Islet precursor cell (in vitro differentiated cells): ENCODE results near the gene ALDH1A1.
A peak's percentile ranks its signal among the peaks of the same experiment; 100 is the strongest.

Source experiments
- DNase-seq: peaks from one replicate; pipeline ENCODE4 v3.0.0-alpha.2; 2018

Gene ALDH1A1

DNA sequence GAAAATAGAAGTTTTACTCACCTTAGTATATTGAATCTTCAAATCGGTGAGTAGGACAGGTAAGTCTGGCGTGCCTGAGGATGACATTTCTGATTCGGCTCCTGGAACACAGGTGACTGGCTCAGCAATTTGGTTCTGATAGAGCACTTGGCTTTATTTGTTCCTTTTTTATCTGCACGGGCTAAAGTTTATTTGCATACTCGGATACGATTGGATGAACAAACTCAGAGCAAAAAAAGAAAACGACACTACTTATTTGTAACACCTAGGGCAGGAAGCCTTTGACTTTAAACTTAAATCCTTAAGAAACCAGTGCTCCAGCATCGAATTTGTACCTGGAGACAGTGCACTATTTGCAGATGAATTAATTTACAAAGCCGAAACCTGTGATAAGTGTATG is at the start of gene ALDH1A1:
TSS of gene ALDH1A1 (minus strand) at position 140 of the 400 bp plus-strand sequence. CDS start at position 87, 53 bp downstream.
- no peak for DNase-seq

DNA sequence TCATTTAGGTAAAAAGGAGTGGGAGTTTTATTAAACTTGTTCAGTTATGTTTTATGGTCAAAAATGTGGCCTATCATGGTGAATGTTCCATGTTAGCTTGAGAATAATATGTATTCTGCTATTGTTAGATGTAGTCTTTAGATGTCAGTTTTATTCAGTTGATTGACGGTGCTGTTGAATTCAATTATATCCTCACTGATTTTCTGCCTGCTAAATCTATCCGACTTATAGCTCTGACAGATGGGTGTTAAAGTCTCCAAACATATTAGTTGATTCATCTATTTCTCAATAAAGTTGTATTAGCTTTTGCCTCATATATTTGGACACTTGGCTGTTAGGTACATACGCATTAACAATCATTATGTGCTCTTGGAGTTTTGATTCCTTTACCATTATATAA is 49.0 kb upstream of the ALDH1A1 start:
- no peak for DNase-seq

DNA sequence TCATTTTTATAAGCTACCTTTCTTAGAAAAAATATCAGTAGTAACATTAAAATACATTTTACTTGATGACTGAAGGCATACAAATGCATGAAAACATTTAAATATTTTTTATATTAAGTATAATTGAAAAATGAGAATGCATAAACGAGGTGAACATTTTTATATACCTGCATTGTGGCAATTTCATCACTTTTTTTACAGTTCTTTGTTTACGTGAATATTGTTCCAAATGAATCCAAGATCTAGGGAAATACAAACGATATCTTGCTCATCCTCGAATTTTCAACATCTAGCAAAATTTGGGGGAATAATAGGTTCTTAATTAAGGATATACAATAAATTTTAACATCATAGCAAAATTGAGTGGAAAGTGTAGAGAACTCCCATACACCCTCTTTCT is 45.5 kb upstream of the ALDH1A1 start:
- no peak for DNase-seq

DNA sequence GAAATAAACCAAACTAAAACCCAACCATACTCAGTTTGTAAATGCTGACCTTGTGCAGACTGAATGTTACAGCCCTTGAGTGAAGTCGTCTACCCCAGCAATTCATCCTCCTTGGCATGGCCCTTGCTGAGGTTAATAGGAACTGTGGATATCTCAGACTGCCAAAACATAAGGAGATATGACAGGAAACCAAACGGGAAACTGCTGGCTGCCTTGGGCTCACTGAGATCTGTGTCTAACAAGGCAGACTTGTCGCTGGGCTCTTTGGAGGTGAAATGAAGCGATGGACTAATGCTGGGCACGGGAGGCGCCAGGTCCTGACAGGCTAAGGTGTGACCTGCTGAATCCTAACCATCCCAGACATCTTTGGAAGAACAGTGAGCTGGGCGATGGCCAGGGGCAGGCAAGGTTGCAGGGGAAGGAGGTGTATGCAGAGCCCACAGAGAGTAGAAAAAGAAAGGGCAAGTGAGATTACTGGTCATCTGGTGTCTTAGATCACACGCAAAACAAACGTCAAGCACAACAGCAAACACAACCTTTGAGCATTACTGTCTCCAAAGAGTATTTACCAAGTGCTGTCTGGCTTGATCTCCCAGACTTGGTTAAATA is 44.6 kb upstream of the ALDH1A1 start:
- no peak for DNase-seq

DNA sequence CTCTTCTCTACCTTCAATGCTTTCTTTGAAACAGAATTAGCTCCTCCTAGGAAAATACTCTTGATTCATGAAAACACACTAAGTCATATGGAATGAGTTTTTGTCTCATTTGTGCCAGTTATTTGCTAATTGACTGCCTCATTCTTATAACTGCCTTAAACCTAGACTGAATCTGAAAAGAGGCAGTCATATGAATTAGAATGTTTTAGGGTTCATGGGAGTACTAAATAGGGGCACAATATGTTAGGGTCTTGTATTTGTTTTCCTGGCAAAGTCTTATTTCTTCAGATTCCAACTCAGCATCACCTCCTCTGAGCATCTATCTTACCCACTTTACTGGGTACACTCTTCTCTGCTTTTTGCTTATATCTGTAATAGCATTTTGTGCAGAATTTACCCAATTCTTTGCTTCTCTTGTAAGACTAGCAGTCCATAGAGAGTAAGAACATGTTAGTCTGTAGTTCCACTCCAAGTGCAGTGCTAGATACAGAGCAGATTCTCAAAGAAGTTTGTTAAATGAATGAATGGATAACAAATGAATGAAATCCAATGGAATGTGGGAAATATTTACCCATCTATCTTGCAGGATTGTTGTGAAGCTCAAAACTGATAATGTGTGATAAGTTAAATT is 43.9 kb upstream of the ALDH1A1 start:
- no peak for DNase-seq

DNA sequence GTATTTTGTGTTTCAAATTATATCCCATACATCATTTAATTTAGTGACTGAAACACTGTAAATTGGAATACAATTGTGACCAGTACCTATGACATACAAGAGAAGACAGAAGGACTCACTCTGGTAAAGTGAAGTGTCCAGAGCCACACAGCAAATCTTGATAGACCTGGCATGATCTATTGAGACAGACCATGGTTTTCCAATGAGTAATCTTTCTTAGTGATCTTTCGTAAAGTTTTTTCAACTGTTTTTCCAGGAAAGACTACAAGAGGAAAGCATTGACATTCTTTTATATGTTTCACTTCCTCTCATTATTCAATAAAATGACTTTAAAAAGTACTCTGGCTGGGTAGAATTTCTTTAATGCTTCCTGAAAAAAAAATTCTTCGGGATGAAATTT is 43.3 kb upstream of the ALDH1A1 start:
- no peak for DNase-seq

DNA sequence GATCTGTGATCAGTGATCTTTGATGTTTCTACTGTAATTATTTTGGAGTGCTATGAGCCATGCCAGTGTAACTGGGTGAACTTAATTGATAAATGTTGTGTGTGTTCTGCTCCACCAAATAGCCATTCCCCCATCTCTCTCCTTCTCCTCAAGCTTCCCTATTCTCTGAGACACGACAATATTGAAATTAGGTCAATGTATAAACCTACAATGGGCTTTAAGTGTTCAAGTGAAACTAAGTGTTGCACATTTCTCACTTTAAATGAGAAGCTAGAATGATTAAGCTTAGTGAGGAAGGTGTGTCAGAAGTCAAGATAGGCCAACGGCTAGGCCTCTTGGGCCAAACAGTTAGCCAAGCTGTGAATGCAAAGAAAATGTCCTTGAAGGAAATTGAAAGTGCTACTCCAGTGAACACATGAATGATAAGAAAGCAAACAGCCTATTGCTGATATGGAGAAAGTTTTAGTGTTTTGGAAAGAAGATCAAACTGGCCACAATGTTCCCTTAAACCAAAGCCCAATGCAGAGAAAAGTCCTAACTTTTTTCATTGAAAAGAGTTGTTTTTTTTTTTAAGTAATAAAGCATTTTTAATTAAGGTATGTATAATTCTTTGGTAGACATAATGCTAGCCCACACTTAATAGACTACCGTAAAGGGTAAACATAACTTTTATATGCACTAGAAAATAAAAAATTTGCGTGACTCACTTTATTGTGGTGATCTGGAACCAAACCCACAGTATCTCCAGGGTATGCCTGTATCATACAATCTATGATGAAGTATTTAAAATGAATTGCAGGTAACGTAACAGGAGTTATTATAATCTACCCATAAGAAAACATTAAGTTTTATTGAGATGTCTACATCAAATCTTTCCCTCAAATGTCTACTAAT is 42.5 kb upstream of the ALDH1A1 start:
- DNase-seq: no peak

DNA sequence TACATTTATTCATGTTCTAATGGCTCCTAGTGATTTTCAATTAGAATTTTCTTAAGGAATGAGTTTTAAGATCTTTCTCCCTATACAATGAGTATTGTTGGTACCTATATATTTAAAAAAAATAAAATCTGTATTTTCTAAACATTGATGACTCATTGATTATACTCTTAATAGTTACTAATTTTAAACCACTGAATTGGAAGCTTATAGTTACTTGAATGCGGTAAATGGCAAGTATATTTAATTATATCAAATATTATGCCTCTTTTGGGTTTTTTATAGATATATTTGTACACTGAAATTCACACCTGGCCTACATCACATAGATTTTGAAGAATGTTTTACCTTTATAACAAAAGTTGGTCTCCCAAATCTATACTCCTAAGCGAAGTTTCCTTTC is 38.9 kb upstream of the ALDH1A1 start:
- DNase-seq: no peak

DNA sequence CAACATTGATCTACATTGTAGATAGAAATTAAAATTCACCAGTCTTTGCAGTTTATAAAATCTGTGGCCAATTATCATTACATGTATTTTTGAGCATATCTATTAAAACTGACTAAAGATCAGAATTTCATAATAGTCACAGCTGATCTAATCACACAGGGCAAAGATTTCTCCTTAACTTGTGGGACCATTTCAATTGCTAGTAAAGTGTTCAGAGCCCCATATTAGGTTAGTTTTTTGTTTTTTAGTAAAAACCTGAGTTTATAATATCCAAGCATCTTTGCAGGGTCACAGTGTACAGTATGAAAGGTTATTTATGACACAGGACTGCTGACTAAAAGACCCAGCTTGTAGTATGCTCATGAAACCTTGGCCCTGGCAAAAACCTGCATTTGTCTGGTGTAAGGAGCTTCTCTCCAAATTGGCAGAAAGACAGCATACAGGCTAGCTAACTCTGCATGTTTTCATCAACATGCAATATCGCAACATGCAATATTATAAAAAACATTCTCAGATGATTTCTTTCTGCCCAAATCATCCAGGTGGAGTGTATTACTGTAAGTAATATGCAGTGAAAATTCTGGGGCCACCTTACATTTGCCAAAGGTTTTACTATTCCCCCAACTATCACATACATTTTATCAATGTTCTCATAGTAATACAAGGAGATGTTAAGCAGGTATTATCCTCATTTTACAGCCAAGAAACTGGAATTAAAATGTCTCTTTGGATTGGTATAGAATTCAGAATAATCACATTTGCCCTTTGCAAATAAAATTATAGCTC is 37.7 kb upstream of the ALDH1A1 start:
- no peak for DNase-seq

DNA sequence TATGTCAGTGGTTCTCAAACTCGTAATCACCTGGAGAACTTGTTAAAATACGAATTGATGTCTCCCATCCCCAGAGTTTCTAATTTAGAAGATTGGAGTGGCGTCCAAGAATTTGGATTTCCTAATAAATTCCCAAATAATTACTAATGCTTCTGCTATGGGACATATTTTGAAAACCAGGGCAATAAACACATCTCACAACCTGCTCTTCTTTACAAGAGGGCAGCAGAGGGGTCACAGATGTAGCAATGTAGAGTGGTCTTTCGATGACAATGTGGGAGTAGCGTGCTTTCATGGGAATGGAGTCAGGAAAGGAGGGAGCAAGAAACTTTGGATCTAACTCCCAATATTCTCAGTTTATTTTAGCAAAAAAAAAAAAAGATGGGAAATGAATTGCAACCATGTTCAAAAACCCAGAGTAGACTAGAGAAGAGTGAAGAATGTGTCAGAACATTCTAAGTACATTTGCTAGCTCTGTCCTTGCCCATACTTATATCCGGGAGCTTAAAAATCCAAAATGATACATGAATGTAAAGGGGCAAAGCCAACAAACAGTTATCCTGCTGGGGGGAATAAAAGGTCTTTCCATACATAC is 33.8 kb upstream of the ALDH1A1 start:
- no peak for DNase-seq

DNA sequence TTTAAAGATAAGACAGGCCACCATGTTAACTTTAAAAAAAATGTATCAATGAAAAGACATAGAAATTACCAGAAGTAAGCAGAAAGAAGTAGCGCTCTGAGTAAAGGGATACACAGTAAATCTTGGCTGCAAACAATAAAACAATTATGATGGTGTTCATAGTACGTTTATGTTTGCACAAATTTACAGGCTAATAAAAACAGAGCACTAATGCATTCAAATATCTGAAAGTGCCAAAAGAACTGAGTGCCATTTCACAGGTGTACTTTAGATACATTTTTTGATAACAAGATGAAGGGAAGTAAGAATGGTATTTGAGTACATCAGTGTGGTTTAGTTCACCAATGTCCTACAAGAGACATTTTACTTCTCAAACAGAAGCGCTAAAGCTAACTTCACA is 32.9 kb upstream of the ALDH1A1 start:
- DNase-seq: no peak

DNA sequence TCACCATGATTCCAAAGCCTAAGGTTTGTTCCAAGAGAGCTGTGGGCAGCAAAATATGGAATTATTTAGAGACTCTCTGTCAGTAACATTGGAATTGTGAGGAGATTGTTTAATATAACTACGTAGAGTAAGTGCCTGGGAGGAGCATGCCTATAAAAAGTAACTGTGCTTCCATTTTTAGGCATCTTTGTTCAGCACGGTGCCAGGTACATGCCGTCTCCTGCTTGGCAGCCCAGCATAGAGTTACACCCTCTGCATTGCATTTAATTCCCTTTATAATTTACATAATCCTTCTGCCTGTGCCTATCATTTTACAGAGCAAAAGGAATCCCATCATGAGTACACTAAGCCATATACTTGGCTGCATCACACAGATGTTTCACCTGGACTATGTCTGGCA is 32.1 kb upstream of the ALDH1A1 start:
- DNase-seq: no peak

DNA sequence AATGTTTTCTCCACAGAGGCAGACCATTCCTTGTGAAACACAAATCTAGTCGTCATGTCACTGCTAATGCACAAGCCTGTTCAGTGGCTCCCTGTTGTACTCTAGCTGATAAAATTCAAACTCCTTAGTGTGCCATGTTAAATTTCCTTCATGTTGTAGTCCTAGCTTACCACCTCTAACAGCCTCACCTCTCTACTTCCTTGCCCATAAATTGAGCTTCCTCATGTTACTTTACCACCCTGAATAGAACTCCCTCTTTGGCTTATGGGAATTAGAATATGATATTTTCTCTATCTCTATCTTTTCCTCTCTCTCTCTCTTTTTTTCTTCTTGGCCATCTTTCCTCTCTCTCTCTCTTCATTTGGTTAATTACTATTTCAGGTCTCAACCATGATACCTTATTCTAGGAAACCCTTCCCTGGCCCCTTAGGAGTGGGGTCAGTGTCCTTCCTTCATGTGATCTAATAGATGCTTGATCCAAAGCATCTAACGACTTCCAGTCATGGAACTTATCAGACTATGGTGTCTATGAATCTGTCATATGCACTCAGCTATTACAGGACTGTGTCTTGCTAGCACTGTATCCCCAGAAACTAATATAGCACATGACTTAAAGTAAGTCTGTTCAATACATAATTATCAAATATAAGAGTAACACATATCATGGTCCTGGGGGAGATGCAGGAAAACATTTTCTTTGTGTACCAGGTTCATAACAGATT is 31.5 kb upstream of the ALDH1A1 start:
- no peak for DNase-seq

DNA sequence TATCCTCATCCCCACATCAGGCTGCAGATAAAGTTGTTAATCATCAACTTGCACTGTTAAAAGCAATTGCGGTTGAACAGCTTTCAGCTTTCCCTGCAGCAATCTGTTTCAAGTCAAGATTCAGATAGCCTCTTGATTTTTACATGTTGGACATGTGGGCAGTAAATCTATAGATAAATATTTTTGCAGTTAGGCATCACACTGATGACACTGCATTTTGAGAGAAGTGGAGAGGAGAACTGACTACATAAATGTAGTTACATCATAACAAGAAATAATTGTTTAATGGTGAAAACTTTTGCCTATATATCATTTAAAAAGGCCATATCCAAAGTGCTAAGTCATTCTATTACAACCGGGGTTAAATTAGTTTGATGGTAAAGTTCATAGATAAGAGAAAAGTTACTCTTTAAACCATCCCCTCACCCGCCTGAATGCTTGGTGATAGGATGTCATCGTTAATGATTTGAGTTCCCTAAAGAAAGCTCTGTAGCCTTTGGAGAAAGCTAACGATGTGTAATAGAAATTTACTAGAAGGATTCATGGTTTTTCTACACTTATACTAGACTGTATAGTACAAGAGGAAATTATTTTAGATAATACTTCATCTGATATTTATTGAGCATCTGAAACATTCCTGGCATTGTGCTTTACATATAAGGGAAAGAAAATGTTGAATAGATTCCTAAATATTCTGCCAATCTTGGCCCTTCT is 30.8 kb upstream of the ALDH1A1 start:
- DNase-seq: no peak

DNA sequence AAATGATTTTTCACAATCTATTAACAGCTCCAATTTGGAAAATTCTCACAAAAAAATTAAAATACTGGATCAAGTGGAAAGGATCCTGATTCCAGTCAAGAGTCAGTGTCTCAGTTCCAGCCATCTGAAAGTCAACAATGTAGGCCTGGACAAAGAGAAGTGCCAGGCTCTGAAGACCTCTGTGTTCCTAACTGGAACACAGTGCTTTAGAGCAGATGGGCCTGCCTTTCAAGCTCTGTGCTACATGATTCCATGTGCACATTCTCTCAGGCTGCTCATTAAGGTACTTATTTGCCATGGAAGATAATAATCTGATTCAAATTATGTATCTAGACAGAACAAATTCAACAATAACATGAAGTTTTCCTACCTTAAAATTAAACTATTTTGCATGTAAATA is 30.2 kb upstream of the ALDH1A1 start:
- DNase-seq: no peak

DNA sequence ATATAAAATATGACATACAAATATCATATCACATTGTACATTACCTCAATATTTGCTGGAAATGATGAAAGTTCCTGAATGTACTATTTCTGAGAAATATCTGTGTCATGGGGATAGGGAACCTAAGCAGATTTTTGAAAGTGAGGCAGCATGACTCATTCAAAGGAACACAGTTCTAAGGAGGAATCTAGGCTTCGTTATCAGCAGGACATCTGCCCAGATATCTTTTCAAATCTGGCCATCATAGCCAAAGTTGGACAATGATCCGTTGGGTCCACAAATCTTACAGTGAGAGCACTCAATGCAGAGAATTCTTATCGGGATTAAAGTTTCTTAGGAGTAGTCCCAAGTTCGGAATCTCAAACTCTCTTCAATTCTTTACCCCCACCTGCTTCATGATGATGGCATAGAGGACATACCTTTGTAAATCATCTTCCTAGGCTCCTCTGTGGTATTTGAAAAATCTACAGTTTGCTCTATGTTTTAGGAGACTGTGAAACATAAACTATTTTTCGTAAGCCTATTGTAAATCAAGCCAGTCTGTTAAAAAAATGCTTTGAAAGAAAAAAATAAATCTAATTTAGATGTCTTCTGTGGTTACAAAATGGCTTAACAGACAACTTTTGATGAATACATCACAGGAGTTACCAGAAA is 29.4 kb upstream of the ALDH1A1 start:
- DNase-seq: no peak

DNA sequence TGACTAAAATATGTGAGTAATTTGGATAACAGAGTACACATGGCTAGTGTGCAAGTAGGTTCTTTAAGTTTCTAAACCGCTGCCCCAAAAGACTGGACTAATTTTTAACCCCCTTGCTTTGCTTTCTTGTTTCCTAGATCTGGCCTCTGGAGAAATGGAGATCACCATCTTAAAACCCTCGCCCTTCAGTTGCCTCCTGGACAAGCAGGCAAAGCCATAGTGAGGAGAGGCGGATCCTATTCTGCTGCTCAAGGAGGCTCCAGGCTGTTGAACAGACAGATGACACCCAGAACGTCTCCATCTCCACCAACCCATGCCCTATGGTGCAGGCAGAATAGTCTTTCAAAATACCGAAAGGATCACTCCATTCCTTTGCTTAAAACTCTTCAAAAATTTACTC is 28.6 kb upstream of the ALDH1A1 start:
- no peak for DNase-seq

DNA sequence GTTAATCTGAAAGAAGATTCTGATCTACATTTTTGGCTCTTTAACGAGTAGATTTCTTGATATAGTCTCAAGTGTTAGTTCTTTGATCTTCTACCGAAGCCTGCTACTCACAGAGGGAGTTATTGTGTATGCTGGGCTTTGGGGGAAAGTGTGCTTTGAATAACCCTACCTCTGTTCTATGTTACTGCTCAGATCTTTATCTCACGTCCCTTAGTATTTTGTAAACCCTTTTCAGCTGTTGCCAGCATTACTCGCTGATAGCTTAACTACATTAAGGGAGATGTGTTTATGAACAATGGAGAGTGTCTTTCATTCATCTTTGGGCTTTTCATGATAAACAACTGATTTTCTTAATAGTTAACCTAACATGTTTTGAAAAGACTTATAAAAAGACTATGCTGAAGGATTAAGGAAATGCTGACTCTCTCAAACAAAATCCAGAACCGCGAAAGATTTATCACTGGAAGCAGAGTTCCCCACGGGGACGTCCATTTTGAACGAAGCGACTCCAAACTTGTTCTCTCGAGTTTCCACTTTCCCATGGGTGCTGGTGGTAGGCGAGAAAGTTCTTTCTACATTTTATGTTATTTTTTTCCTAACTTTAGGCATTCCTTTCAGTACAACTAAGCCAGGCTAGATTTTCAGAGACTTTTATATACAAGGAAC is 27.9 kb upstream of the ALDH1A1 start:
- peak; percentile 67 for DNase-seq

DNA sequence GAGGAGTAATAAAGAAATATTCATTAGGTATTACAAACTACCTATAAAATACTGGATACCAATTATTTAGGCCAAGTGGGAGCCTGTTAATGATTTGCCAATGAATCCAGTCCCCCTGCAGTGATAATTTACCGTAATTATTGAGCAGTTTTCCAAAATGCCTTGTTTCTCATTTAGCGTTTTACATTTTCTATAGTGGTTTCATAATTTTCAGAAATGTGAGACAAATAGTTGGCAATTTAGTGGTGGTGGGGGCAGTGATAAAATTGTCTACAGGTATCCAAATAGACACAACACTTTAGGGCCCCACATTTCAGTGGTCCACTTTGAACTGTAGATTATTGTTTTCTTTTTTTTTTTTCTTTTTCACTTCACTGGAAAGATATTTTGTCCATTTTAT is 27.3 kb upstream of the ALDH1A1 start:
- no peak for DNase-seq

DNA sequence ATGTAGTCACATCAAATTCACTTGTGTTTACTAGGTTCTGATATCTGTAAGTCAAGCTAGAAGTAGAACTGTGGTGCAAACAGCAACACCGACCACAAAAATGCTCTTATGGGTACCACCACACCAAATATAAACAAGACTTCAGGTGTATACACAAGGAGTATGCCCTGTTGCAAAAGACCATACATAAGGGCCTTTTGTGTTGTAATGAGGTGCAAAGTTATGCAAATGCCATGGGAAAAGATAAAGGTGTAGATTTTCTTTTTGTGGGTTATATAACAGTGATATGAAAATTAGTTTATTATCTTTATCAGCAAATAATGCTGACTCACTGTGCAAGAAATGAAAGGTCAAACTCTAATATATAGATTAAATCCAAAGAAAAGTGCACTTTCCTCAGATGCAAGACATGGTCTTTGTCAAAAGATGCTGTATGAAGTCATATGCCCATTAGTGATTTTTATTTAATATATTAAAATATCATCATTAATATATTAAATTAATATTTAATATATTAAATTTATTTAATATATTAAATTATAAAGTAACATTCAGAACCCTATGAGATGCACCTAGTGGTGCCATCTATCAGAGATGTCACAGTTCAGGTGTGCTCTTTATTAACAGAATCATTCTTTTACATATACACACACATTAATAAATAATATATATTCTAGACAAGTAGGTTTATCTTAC is 26.7 kb upstream of the ALDH1A1 start:
- no peak for DNase-seq
